MM.1S (cell line): Measurements from ENCODE around the gene SYT17.
"Not testable (repeated sequence)": the region's sequence is repeated elsewhere in the genome, so short reads cannot be mapped to it uniquely, and the experiment has no call there.

Experiments
- DNase-seq: peaks from one replicate; pipeline ENCODE4 v3.0.0-alpha.2; 2015
- H2AFZ ChIP-seq: fragments of 300-600 bp; sonication (generic); 2 replicates; pipeline ENCODE4 v1.6.0; 2016; ENCODE audit warnings: antibody characterized with exemption, low read length
- H3F3A ChIP-seq: fragments of 300-600 bp; sonication (generic); 2 replicates; pipeline ENCODE4 v1.6.1; 2016; ENCODE audit warnings: mild to moderate bottlenecking, antibody characterized with exemption, low read length, moderate library complexity, mixed read lengths; ENCODE audit not compliant: insufficient read depth
- H3K27ac ChIP-seq: fragments of 300-600 bp; sonication (generic); 2 replicates; pipeline ENCODE4 v1.5.1; 2016; ENCODE audit warnings: mild to moderate bottlenecking, low read length
- H3K27me3 ChIP-seq: fragments of 300-600 bp; sonication (generic); replicated peaks from 2 replicates; pipeline ENCODE4 v1.6.0; 2016; ENCODE audit warnings: low read length; ENCODE audit not compliant: insufficient read depth
- H3K36me3 ChIP-seq: fragments of 300-600 bp; sonication (generic); replicated peaks from 2 replicates; pipeline ENCODE4 v1.6.1; 2016; ENCODE audit warnings: mild to moderate bottlenecking, low read length, mixed read lengths; ENCODE audit not compliant: insufficient read depth
- H3K4me1 ChIP-seq: fragments of 300-600 bp; sonication (generic); 2 replicates; pipeline ENCODE4 v1.6.1; 2016; ENCODE audit warnings: low read length, mixed read lengths
- H3K4me2 ChIP-seq: fragments of 300-600 bp; sonication (generic); 2 replicates; pipeline ENCODE4 v1.6.0; 2016; ENCODE audit warnings: low read depth, low read length
- H3K4me3 ChIP-seq: fragments of 300-600 bp; sonication (generic); 2 replicates; pipeline ENCODE4 v1.5.1; 2016; ENCODE audit warnings: low read length, mixed read lengths
- H3K79me2 ChIP-seq: fragments of 300-600 bp; sonication (generic); 2 replicates; pipeline ENCODE4 v1.6.1; 2016; ENCODE audit warnings: mixed run types, low read length, mixed read lengths
- H3K9ac ChIP-seq: fragments of 300-600 bp; sonication (generic); 2 replicates; pipeline ENCODE4 v1.6.1; 2016; ENCODE audit warnings: low read length, mixed read lengths
- H3K9me2 ChIP-seq: fragments of 300-600 bp; sonication (generic); replicated peaks from 2 replicates; pipeline ENCODE4 v1.6.1; 2016; ENCODE audit warnings: mild to moderate bottlenecking, low read length, mixed read lengths; ENCODE audit not compliant: insufficient read depth
- H3K9me3 ChIP-seq: fragments of 300-600 bp; sonication (generic); replicated peaks from 2 replicates; pipeline ENCODE4 v1.6.1; 2016; ENCODE audit warnings: mild to moderate bottlenecking, low read length, mixed read lengths; ENCODE audit not compliant: insufficient read depth
- H4K20me1 ChIP-seq: fragments of 300-600 bp; sonication (generic); 2 replicates; pipeline ENCODE4 v1.6.1; 2016; ENCODE audit warnings: mild to moderate bottlenecking, low read length, moderate library complexity, mixed read lengths; ENCODE audit not compliant: insufficient read depth
- EZH2 ChIP-seq: fragments of 300-600 bp; sonication (generic); optimal IDR thresholded peaks from 2 replicates; pipeline ENCODE3; 2017; ENCODE audit warnings: low read depth, mild to moderate bottlenecking, antibody characterized with exemption, low read length, mixed read lengths
- EZH2phosphoT487 ChIP-seq: fragments of 300-600 bp; sonication (generic); IDR thresholded peaks from 2 replicates; pipeline ENCODE4 v1.6.1; 2018; ENCODE audit warnings: antibody characterized with exemption, low read length
- TF ChIP-seq, protein P1 (sequence below): fragments of 300-600 bp; sonication (generic); IDR thresholded peaks from 2 replicates; pipeline ENCODE4 v1.5.1; 2016; ENCODE audit warnings: antibody characterized with exemption, low read length, mixed read lengths

SYT17 gene

DNA sequence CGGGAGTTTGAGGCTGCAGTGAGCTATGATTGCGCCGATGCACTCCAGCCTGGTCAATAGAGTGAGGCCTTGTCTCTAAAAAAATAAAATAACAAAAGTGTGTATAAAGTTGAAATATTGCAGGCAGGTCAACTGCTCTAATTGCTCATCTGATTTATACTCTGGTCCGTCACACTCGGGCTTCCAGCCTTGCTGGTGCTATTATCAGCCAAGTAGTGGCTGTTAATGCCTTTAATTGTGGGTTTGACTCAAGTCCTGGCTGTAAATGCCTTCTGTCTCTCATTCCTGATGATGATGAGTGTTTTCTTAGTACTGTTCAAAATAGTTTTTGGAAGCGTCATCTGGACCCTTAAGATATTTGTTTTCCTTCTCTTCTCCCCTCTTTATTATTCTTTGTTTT lies 18.4 kb downstream of the SYT17 start:
- H3K4me2 ChIP-seq, result no peak overlapping the region
- H3K9ac ChIP-seq, result no peak overlapping the region
- TF ChIP-seq EZH2phosphoT487, result no peak
- TF ChIP-seq, protein P1, sequence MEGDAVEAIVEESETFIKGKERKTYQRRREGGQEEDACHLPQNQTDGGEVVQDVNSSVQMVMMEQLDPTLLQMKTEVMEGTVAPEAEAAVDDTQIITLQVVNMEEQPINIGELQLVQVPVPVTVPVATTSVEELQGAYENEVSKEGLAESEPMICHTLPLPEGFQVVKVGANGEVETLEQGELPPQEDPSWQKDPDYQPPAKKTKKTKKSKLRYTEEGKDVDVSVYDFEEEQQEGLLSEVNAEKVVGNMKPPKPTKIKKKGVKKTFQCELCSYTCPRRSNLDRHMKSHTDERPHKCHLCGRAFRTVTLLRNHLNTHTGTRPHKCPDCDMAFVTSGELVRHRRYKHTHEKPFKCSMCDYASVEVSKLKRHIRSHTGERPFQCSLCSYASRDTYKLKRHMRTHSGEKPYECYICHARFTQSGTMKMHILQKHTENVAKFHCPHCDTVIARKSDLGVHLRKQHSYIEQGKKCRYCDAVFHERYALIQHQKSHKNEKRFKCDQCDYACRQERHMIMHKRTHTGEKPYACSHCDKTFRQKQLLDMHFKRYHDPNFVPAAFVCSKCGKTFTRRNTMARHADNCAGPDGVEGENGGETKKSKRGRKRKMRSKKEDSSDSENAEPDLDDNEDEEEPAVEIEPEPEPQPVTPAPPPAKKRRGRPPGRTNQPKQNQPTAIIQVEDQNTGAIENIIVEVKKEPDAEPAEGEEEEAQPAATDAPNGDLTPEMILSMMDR, result no peak
- no peak for TF ChIP-seq EZH2
- no peaks in the 10 kb centered on the region; the same call in 1 of the 2 replicates for H3K27me3 ChIP-seq
- H3K36me3 ChIP-seq, result no peaks in the 10 kb centered on the region
- no peak overlapping the region for H2AFZ ChIP-seq
- no peak overlapping the region for H3K4me3 ChIP-seq
- H3K79me2 ChIP-seq, result no peaks in the 10 kb centered on the region
- H3F3A ChIP-seq, result no peaks in the 10 kb centered on the region
- H3K27ac ChIP-seq, result no peak overlapping the region
- H3K9me3 ChIP-seq, result no peaks in the 10 kb centered on the region
- H3K4me1 ChIP-seq, result no peaks in the 10 kb centered on the region
- H4K20me1 ChIP-seq, result no peaks in the 10 kb centered on the region
- H3K9me2 ChIP-seq, result no peaks in the 10 kb centered on the region
- no peak for DNase-seq

DNA sequence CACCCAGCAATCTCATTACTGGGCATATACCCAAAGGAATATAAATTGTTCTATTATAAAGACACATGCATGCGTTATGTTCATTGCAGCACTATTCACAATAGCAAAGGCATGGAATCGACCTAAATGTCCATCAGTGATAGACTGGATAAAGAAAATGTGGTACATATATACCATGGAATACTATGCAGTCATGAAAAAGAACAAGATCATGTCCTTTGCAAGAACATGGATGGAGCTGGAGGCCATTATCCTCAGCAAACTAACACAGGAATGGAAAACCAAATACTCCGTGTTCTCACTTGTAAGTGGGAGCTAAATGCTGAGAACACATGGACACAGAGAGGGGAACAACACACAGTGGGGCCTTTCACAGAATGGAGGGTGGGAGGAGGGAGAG lies 19.9 kb downstream of the SYT17 start:
- not testable (repeated sequence) for H3K4me3 ChIP-seq, H3K27me3 ChIP-seq, H2AFZ ChIP-seq, H3K9ac ChIP-seq, H3K9me2 ChIP-seq, H3F3A ChIP-seq, H3K9me3 ChIP-seq, H3K27ac ChIP-seq, DNase-seq, H3K4me2 ChIP-seq, H3K36me3 ChIP-seq, H4K20me1 ChIP-seq, H3K4me1 ChIP-seq, H3K79me2 ChIP-seq

DNA sequence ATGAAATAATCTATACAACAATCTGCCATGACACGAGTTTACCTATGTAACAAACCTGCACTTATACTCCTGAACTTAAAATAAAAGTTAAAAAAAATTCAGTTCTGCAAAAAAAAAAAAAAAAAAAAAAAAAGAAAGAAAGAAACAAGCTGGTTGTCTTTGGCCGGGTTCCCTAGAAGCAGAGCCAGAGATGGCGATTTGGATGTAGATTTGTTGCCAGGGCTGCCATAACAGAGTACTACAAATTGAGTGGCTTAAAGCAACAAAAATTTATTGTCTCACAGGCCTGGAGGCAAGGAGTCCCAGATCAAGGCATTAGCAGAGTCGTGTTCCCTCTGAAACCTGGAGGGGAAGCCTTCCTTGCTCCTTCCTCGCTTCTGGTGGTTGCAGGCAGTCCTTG lies 20.4 kb downstream of the SYT17 start:
- Histone ChIP-seq H4K20me1 (no peaks in the 10 kb centered on the region), H3K9ac (no peak overlapping the region), H3K4me2 (no peak overlapping the region), H3K79me2 (no peaks in the 10 kb centered on the region), H3K36me3 (no peaks in the 10 kb centered on the region), H3K4me1 (no peaks in the 10 kb centered on the region), H3K27ac (no peak overlapping the region), H3K27me3 (no peaks in the 10 kb centered on the region; the same call in 1 of the 2 replicates), H3K9me3 (no peaks in the 10 kb centered on the region), H3F3A (no peaks in the 10 kb centered on the region), H3K4me3 (no peak overlapping the region), H2AFZ (no peak overlapping the region), H3K9me2 (no peaks in the 10 kb centered on the region)
- TF ChIP-seq, protein P1, result no peak
- no peak for TF ChIP-seq EZH2phosphoT487
- TF ChIP-seq EZH2, result no peak
- no peak for DNase-seq

DNA sequence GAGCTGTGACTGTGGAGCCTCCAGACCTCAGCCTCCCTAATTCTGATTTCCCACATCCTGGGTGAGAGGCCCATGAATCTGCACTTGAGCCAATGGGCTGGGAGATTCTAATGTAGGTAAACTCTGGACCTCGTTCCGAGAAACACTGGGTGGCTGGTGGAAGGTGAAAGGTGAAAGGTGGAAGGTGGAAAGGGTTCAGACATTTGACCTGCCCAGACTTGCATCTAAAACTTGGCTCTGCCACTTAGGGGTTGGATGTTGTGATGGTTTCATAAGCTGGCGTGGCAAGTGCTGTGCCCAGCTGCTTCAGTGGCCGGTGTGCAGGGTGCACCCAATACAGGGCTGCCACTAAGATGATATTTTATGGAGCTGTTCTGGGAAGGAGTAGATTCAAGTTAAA lies 24.8 kb downstream of the SYT17 start:
- TF ChIP-seq, protein P1, result no peak
- no peak for TF ChIP-seq EZH2phosphoT487
- TF ChIP-seq EZH2, result no peak
- no peak overlapping the region for H3K4me2 ChIP-seq
- H3K27ac ChIP-seq, result no peak overlapping the region
- no peaks in the 10 kb centered on the region for H3K36me3 ChIP-seq
- H3K9ac ChIP-seq, result no peak overlapping the region
- DNase-seq, result no peak
- H3K9me3 ChIP-seq, result no peaks in the 10 kb centered on the region
- H3K9me2 ChIP-seq, result no peaks in the 10 kb centered on the region
- no peaks in the 10 kb centered on the region for H3K27me3 ChIP-seq
- no peak overlapping the region for H3K4me3 ChIP-seq
- no peak overlapping the region for H2AFZ ChIP-seq
- no peaks in the 10 kb centered on the region for H3K4me1 ChIP-seq
- no peaks in the 10 kb centered on the region for H3K79me2 ChIP-seq
- H3F3A ChIP-seq, result no peaks in the 10 kb centered on the region
- no peaks in the 10 kb centered on the region for H4K20me1 ChIP-seq
